NCI-H1436 treated with DMSO at 0.1 percent for 48 hours (cell line): ENCODE measurements around the gene DLG2.
"Not testable (repeated sequence)": the region's sequence is repeated elsewhere in the genome, so short reads cannot be mapped to it uniquely, and the experiment has no call there.

ENCODE experiments used
- DNase-seq: peaks from one replicate; lab custom pipeline; 2025; lab: John Stamatoyannopoulos, UW

Gene DLG2

GRCh38 chr11:84993386-84993785 lies 633.8 kb downstream of the DLG2 start:
- DNase-seq: no peak

- no peak for DNase-seq
These were observed 637.0 kb downstream of the DLG2 start for GRCh38 chr11:84990141-84990540.

GRCh38 chr11:84987686-84988187 lies 639.4 kb downstream of the DLG2 start:
- not testable (repeated sequence) for DNase-seq

- no peak for DNase-seq
These were observed 645.8 kb downstream of the DLG2 start for GRCh38 chr11:84981301-84981700.

- no peak for DNase-seq
These were observed 658.0 kb downstream of the DLG2 start for GRCh38 chr11:84969103-84969502.

GRCh38 chr11:84965484-84965883 lies 661.7 kb downstream of the DLG2 start:
- DNase-seq: no peak

GRCh38 chr11:84963240-84963639 lies 663.9 kb downstream of the DLG2 start:
- DNase-seq: no peak

- DNase-seq: no peak
These were observed 665.1 kb downstream of the DLG2 start for GRCh38 chr11:84962018-84962417.

- no peak for DNase-seq
These were observed 668.8 kb downstream of the DLG2 start for GRCh38 chr11:84958295-84958694.

GRCh38 chr11:84950569-84951270 lies 676.4 kb downstream of the DLG2 start:
- no peak for DNase-seq

- DNase-seq: no peak
These were observed 679.1 kb downstream of the DLG2 start for GRCh38 chr11:84947970-84948580.

GRCh38 chr11:84947070-84947469 lies 680.1 kb downstream of the DLG2 start:
- no peak for DNase-seq

- DNase-seq: no peak
These were observed 696.3 kb downstream of the DLG2 start for GRCh38 chr11:84930863-84931262.

- no peak for DNase-seq
These were observed 697.4 kb downstream of the DLG2 start for GRCh38 chr11:84929738-84930137.

- no peak for DNase-seq
These were observed 702.9 kb downstream of the DLG2 start for GRCh38 chr11:84924154-84924692.

- DNase-seq: no peak
These were observed 703.7 kb downstream of the DLG2 start for GRCh38 chr11:84923489-84923888.

- no peak for DNase-seq
These were observed 704.3 kb downstream of the DLG2 start for GRCh38 chr11:84922836-84923235.

- DNase-seq: no peak
These were observed 704.8 kb downstream of the DLG2 start for GRCh38 chr11:84922212-84922805.

- DNase-seq: no peak
These were observed 712.6 kb downstream of the DLG2 start for GRCh38 chr11:84914511-84914910.

GRCh38 chr11:84909740-84910139 lies 717.4 kb downstream of the DLG2 start:
- DNase-seq: no peak

- DNase-seq: no peak
These were observed 720.1 kb downstream of the DLG2 start for GRCh38 chr11:84906995-84907394.

- no peak for DNase-seq
These were observed 721.7 kb downstream of the DLG2 start for GRCh38 chr11:84905411-84905810.

GRCh38 chr11:84902445-84902844 lies 724.7 kb downstream of the DLG2 start:
- no peak for DNase-seq
